Right lobe of liver (tissue), 4 donors: ENCODE measurements around the gene GPR87.

Source experiments
- CTCF ChIP-seq, 4 donors: fragments of 200-600 bp in 3 of 4; fragments of 450-650 bp in 1 of 4; IDR thresholded peaks; one replicate each; pipeline versions ENCODE4 v1.5.1 to v1.8.0; 2016 to 2022; ENCODE audit warnings: antibody characterized with exemption in 4 of 4, mild to moderate bottlenecking in 2 of 4
- POLR2A ChIP-seq: fragments of 450-650 bp; IDR thresholded peaks from one replicate; pipeline ENCODE4 v1.6.1; 2017; ENCODE audit warnings: antibody characterized with exemption, mild to moderate bottlenecking
- donor health status: DM: no; HTN: no; CAD: no.
- donor health status: DM: no; HTN: no; CAD: no.
- donor health status: DM: no; HTN: yes; CAD: no.

GRCh38 chr3:151256749-151257148, 59.9 kb downstream of the GPR87 start:
- TF ChIP-seq CTCF (IDR thresholded peaks at IDR 0.05): no peak
- no peak for TF ChIP-seq POLR2A
